Esophagus squamous epithelium (tissue), 4 donors: ENCODE measurements around the gene PARD3.
"Not testable (repeated sequence)": the region's sequence is repeated elsewhere in the genome, so short reads cannot be mapped to it uniquely, and the experiment has no call there.

ENCODE experiments used
- POLR2A ChIP-seq, 4 donors: fragments of 450-650 bp; IDR thresholded peaks; one replicate each; pipeline ENCODE4 v1.6.1; 2017; ENCODE audit warnings: antibody characterized with exemption in 4 of 4, mild to moderate bottlenecking in 4 of 4, moderate library complexity in 3 of 4
- TF ChIP-seq, protein P1 (sequence below), 6 experiments: fragments of 450-650 bp in 4 of 6; fragments of 200-600 bp in 2 of 6; sonication (generic) in 2 of 6; IDR thresholded peaks; one replicate each; pipeline ENCODE4 v1.5.1; 2016 to 2019; ENCODE audit warnings: antibody characterized with exemption in 6 of 6, mild to moderate bottlenecking in 4 of 6, moderate library complexity in 4 of 6

DNA sequence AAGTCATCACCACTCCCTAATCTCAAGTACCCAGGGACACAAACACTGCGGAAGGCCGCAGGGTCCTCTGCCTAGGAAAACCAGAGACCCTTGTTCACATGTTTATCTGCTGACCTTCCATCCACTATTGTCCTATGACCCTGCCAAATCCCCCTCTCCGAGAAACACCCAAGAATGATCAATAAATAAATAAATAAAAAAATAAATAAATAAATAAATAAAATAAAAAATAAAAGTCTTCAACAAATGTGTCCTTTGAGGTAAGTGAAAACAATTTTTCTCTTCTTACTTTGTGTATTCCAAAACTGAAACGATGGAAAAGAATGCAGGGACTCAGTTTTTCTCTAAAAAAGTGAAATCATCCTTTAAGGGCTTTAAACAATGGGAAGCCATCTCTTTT, 461.6 kb downstream of the PARD3 start:
- TF ChIP-seq, protein P1, sequence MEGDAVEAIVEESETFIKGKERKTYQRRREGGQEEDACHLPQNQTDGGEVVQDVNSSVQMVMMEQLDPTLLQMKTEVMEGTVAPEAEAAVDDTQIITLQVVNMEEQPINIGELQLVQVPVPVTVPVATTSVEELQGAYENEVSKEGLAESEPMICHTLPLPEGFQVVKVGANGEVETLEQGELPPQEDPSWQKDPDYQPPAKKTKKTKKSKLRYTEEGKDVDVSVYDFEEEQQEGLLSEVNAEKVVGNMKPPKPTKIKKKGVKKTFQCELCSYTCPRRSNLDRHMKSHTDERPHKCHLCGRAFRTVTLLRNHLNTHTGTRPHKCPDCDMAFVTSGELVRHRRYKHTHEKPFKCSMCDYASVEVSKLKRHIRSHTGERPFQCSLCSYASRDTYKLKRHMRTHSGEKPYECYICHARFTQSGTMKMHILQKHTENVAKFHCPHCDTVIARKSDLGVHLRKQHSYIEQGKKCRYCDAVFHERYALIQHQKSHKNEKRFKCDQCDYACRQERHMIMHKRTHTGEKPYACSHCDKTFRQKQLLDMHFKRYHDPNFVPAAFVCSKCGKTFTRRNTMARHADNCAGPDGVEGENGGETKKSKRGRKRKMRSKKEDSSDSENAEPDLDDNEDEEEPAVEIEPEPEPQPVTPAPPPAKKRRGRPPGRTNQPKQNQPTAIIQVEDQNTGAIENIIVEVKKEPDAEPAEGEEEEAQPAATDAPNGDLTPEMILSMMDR (IDR thresholded peaks at IDR 0.05) = not testable (repeated sequence)
- TF ChIP-seq POLR2A (IDR thresholded peaks at IDR 0.05) = not testable (repeated sequence)
